LNCAP (cell line): ENCODE measurements around the gene HTR1D.

Experiments
- TF ChIP-seq, protein P1 (sequence below): fragments of 450-650 bp; IDR thresholded peaks from 2 replicates; pipeline ENCODE4 v1.5.1; 2017; ENCODE audit warnings: mild to moderate bottlenecking

Gene HTR1D

DNA sequence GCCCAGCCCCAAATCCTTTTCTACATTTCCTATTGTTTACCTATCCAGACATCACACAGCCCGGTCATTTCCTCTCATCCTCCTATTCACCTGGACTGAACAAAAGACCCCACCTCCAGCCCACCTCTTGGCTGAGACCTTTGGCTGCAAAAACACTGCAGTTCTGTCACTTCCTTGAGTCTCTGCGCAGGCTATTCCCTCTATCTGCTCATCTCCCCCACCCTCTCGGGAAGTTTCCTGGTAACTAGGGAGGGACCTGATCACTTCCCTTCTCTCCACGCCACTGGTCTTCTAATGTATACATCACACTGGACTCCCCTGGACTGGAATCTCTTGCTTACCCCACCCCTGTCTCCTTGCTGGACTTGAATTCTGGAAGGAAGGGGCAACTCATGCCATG is 5.3 kb downstream of the HTR1D start:
- TF ChIP-seq, protein P1, sequence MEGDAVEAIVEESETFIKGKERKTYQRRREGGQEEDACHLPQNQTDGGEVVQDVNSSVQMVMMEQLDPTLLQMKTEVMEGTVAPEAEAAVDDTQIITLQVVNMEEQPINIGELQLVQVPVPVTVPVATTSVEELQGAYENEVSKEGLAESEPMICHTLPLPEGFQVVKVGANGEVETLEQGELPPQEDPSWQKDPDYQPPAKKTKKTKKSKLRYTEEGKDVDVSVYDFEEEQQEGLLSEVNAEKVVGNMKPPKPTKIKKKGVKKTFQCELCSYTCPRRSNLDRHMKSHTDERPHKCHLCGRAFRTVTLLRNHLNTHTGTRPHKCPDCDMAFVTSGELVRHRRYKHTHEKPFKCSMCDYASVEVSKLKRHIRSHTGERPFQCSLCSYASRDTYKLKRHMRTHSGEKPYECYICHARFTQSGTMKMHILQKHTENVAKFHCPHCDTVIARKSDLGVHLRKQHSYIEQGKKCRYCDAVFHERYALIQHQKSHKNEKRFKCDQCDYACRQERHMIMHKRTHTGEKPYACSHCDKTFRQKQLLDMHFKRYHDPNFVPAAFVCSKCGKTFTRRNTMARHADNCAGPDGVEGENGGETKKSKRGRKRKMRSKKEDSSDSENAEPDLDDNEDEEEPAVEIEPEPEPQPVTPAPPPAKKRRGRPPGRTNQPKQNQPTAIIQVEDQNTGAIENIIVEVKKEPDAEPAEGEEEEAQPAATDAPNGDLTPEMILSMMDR = no peak

DNA sequence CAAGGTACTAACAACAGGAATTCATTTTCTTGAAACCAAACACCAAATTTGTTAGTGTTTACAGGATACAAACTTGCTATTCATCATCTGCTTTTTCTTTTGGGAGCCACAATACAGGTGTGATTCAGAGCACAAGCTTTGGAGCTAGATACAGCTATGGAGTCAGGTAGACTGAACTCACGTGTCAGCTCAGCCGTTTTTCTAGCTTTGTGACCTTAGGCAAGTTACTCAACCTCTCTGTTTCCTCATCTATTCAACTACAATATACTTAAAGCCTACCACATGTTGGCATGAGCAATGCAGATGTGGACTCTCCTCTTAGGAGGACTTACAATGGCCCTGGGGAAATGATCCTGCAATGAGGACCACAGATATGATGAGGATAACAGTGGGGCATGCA is 6.3 kb downstream of the HTR1D start:
- TF ChIP-seq, protein P1 = no peak

DNA sequence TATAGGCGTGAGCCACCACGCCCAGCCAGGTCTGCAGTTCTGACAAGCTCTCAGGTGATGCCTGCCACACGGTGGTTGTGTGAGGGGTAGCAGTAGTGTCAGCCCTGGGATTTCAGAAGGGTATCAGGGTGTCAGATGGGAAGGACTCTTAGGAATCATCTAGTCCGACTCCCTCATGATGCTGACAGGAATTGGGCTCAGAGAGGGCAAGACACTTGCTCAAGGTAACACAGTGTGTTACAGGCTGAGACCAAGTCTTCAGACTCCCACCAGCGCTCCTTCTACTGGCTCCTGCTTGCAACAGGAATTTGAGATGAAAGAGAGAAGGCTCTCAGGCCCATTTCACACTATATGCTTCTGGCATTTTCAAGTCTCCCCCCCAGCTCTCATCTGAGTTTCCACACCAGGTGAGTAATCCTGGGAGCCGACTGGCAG is 6.9 kb downstream of the HTR1D start:
- TF ChIP-seq, protein P1 = no peak

DNA sequence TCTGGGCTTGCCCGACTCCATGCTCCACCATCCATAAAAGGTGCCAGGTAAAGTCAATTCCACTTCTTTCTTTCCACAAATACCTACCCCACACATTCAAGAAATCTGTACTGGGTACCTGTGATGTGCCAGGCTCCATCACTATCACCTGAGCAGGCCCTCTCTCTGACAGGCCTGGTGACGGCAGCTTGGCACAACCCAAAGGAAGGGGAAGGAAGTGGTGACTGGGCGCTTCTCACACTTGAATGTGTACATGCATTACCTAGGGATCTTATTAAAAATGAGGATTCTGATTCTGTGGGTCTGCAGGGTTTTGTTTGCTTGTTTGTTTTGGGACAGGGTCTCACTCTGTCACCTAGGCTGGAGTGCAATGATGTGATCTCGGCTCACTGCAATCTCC is 7.5 kb downstream of the HTR1D start:
- TF ChIP-seq, protein P1 = no peak

DNA sequence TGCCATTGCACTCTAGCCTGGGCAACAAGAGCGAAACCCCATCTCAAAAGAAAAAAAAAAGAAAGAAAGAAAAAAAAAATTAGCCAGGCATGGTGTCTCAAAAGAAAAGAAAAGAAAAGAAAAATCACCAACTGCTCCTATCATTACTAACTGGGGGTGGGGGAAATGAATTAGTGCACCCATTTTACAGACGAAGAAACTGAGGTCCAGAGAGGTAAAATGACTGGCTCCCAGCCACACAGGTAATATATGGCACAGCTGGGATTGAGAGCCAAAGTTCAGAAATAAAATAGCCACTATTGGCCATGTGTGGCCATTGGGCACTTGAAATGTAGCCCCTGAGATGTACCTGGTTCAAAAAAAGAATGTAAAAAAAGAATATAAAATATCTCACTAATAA is 8.8 kb downstream of the HTR1D start:
- TF ChIP-seq, protein P1 = no peak

DNA sequence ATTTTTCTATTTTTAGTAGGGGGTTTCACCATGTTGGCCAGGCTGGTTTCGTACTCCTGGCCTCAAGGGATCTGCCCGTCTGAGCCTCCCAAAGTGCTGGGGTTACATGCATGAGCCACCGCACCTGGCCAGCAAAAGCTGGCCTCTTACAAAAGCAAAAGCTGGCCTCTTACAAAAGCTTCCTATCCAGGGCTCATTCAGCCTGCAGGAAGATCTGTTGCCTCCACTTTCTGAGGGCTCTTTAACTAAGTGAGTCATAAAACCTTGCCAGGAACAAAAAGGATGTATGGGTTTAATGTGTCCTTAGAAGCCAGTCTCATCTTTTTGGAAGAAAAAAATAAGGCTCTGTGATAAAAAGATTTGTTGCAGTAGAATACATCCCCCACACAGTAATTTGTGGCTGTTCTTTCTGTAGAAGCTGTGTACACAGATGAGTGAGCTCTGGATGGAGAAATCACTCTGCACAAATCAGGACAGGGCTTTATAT is 15.0 kb downstream of the HTR1D start:
- TF ChIP-seq, protein P1 = no peak

DNA sequence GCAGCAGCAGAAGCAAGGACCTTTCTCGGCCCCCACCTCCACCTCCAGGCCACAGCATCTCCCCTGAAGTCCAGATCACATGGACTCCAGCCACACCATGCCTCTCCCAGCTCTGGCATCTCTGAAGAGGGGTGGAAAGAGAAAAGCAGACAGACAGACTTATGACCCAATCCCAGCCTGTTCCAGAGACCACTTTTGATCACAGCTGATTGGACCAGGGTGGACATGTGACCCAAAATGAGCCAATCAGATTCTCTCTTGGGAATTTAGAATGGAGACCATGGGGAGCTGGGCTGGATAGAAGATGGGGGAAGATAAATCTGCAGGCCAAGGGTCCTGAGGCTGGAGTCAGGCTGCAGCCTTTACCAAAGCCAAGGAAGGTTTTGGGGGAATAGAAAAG is 16.4 kb downstream of the HTR1D start:
- TF ChIP-seq, protein P1 = no peak

DNA sequence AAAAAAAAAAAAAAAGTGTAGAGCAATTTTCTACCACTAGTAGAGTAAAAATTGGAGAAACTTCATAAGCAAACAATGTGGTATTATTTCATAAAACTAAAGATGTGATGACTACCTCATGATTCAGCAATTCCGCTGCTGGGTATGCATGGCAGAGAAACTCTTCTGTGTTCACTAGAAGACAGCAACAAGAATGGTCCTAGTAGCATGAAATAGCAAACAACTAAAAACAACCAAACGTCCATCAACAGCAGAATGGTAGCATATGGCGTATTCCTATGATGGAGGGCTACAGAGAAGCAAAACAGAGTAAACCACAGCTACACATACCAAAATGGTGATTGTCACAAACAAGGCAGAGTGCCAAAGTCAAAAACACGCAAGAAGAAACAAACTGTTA is 18.9 kb downstream of the HTR1D start:
- TF ChIP-seq, protein P1 = no peak
